ENCODE results near the gene PGAM2.

Gene PGAM2

DNA sequence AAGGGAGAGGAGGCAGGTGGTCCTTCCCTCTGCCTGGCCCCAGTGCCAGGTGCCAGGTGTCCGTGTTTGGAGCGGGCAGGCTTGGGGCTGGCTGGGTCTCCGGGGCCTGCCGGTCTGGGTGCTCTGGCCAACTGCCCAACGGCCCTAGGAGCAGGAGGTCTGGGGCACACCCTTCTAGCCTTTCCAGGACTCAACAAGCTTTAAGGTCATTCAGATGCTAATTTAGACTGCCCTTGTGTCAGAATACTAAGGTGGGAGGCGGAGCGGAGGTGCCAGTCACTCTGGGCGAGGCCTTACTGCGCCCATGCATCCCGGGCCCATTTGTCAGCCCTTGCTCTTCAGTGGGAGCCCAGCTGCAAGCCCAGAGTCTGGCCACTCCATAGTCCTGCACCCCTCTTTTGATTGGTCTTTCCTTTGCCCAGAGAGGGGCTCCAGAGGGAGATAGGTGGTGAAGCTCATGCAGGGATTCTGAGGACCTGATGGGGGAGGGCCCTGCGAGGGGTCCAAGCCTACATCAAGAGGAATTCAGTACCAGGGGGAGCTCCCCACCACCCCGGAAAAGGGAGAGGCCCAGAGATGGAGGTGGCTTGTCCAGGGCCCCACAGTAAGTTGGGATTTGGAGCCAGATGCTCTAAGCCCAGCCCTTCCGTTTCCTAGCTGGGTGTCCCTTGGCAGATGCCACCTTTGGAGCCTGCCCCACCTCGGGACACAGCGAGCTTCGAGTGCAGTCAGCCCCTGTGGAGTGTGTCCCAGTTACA, 1.3 kb downstream of the PGAM2 start:
- no peak for DNase-seq

DNA sequence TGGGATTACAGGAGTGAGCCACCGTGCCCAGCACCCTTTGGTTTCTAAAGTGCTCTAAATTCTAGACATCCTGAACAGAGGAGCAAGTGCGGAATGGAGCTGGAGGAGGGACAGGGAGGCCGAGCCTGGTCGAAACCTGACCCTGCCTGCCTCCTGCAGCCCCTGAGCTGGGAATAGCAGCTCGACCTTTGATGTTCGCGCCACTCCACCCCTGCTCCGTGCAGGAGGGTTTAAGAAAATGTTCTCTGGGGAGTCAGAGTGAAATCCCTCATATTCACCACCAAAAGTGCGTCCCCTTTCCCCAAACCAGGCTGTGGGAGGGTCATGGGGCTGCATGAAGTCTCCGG, 1.8 kb downstream of the PGAM2 start:
- DNase-seq, result no peak

DNA sequence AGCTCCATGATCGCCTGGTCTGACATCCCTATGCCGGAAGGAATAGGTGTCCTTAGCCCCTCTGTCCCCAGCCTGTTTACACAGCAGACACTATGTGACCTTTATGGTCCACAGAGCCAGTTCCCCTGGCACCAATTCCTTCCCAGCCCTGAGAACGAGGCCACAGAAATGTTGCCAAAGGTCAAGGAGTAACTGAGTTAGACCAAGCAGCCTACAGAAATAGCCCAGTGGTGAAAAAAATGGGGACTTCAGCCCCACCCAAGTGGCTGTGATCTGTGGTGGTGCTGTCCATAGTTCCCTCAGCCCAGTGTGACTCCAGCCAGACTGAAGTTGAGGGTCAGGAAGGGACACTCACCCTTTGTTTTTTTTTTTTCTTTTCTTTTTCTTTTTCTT, 2.5 kb downstream of the PGAM2 start:
- DNase-seq, result no peak

DNA sequence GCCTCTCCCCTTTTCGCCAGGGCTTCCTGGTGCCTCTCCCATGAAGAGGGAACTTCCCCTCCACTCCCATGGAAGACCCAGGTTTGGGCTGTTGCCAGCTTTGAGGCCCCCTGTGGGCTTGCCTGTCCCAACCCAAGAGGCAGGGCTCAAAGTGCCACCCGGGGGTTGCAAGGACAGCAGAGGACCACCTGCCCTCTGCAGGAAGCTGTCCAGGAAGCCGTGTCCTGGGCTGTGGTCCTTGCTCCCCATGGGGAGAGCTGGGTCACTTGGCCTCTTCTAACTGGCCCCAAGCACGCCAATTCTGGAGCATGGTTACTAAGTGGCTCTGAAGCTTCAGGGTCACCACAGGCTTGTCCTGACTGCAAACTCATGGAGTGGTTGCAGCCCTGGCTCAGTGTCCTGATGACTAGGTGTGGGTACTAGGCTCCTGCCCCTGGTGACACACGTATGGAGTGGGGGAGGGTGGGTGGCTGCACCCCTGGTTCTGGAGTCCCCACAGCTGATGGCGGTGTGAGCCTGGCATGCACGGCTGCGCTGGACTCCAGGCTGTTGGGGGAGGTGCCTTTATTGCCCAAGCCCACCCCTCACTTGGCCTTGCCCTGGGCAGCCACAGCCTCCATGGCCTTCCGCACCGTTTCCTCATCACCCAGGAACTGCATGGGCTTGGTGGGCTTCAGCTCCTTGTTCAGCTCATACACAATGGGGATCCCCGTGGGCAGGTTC, 3.0 kb downstream of the PGAM2 start:
- no peak for DNase-seq

DNA sequence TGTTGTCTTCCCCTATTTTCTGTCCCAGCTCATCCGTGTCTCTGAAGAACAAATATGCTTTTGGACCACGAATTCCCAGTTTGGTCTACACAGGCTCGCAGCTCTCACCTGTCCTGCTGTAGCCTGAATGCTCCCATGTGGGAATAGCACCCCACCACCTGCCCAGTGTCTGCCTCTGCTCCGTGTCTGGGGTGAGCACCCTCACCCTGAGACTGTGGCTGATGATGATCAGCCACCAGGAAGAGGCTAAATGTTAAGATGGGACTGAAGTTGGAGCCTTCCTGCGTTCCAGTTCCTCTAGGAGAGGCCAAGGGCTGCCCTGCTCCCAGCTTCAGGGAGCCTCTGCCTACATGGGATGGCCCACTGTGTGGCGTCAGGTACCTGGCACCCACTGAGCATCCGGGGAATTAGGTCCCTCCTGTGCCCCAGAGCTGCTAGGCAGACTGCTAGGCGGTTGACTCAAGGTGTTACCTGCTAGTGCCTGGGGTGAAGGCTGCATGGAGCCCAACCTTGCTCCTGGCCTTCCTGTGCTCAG, 3.7 kb downstream of the PGAM2 start:
- DNase-seq, result no peak

DNA sequence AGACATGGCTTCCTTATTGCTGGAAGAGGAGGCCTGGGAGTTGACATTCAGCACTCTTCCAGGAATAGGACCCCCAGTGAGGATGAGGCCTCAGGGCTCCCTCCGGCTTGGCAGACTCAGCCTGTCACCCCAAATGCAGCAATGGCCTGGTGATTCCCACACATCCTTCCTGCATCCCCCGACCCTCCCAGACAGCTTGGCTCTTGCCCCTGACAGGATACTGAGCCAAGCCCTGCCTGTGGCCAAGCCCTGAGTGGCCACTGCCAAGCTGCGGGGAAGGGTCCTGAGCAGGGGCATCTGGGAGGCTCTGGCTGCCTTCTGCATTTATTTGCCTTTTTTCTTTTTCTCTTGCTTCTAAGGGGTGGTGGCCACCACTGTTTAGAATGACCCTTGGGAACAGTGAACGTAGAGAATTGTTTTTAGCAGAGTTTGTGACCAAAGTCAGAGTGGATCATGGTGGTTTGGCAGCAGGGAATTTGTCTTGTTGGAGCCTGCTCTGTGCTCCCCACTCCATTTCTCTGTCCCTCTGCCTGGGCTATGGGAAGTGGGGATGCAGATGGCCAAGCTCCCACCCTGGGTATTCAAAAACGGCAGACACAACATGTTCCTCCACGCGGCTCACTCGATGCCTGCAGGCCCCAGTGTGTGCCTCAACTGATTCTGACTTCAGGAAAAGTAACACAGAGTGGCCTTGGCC, 4.3 kb downstream of the PGAM2 start:
- no peak for DNase-seq

DNA sequence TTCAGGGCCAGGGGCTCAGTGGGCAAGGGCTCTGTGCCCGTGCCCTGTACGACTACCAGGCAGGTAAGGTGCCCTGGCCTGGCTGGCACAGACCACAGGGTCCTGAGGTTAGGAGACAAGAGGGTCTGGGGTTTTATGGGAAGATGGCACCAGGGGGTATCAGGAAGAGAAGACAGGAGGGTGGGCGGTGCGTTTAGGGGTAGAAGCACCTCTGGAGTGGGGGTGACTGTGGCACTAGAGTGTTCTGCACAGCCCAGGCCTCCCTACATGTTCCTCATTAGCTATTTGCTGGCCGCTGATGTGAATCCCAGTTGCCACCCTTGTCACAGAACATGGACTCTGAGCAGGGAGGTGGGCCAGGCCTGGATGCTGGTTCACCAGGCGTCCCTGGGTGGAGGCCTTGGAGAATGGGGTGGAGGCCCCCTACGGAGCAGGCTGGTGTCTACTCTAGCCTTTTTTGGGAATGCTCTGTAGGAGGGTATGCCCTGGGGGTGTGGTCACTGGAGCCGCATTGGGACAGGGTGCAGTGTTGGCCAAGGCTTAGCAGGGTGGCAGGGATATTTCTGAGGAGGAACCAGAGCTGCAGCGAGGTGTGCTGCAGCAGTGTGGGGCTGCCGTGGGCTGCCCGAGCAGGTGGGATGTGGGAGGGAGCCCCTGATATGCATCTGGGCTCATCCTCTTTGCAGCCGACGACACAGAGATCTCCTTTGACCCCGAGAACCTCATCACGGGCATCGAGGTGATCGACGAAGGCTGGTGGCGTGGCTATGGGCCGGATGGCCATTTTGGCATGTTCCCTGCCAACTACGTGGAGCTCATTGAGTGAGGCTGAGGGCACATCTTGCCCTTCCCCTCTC, 5.0 kb downstream of the PGAM2 start:
- DNase-seq, result no peak

DNA sequence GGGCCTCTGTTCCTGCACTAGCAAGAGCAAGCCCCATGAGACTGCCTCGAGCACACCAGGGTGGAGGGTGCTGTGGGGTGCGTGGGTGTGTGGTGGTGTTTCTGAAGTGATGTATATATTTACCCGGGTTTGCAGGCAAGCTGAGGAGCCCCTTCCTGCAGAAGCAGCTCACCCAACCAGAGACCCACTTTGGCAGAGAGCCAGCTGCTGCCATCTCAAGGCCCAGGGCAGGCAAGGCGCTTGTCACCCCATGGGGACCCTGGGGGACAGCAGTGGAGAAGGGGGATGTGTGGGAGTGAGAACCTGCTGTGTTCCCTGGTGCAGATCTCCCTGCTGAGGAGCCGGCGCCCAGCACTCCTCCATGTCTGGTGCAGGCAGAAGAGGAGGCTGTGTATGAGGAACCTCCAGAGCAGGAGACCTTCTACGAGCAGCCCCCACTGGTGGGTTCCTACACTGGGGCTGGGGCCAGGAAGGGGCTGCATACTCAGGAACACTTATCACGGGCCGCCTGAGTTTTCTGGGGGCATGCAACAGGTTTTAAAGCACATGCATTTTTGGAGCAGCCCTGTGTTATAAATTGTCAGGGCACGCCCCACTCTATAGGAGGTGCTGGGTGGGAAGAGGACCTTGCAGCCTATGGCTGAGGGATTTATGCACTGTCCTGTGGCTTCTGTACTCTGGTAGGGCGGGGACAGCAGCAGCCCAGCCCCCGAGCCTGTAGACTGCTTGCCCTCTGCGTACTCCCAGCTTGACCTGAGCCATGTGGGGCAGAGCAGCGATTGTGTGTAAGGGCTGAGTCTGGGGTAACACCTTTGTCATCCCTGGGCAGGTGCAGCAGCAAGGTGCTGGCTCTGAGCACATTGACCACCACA, 5.9 kb downstream of the PGAM2 start:
- no peak for DNase-seq

DNA sequence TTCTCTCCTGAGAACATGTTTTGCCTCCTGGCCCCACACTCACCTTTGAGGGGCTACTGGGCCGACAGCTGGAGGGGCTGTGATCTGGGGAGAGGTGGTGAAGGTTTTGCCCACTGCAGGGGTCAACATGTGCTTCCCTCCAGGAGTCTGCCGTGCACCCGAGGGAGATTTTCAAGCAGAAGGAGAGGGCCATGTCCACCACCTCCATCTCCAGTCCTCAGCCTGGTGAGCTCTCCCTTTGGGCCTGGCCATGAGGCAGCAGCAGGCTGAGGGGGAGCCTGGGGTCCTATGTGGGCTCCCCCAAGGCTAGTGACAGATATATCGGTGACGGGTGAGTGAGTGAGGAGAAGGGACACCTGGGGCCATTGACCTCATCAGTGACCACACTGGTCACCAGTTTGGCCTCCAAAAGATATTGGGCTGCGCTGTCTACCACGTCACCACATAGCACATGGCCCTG, 6.6 kb downstream of the PGAM2 start:
- DNase-seq, result no peak

DNA sequence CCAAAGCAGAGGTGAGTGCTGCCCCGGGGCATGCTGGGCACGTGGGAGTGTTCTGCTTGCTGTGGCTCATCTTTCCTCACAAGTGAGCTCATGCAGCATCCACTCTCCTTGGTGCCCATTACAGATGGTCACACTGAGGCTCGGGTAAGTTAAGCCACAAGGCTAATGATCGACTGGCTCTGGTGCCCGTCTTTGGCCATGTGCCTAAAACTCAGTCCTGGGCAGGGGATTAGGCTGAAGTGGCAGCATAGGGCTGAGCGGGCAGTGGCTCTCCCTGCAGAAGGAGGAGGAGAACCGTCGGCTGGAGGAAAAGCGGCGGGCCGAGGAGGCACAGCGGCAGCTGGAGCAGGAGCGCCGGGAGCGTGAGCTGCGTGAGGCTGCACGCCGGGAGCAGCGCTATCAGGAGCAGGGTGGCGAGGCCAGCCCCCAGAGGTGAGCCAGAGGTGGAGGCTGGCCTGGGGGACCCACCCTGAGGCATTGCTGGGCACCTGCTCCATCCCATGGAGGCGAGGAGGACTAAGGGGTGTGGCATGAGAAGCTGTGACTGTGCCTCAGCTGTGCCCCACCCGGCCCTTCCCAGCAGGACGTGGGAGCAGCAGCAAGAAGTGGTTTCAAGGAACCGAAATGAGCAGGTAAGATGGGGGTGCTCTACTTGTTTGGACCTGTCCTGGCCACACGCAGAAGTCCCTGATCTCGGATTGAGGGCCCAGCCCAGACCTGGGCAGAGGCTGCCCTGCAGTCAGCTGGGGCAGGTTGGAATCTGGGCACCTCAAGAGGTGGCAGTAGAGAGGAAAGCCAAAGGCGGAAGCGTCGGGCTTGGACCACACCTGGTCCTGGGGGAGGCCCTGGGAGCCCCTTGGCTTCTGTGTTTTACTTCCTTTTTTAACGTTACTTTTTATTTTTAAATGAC, 7.3 kb downstream of the PGAM2 start:
- no peak for DNase-seq

DNA sequence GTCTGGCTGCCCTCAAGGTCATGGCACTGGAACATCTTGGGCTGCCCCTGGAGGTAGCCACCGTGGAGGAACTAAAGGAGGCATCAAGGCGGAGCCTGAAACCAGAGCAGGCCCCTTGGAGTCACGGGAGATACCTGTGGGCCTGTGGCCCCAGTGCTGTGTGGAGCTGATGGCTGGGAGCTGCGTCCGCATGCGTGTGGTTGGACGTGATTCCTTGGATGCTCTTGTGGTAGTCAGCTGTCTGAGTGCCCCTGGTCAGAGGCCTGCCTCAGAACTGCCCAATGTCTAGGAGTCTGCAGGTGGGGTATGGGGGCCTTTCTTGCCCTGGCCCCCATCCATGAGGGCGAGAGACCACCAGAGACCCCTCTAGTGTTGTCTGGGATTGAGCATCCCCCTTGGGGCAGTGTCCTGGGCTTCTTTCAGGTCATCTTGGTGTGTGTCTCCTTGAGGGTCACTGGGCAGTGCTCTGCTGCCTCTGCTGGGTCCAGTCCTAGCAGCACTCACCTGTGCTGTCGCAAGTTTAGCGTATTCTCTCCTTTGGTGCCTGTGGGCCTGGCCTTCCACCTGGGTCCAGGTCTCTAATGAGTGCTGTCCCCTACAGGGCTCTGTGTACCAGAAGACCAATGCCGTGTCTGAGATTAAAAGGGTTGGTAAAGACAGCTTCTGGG, 8.1 kb downstream of the PGAM2 start:
- no peak for DNase-seq

DNA sequence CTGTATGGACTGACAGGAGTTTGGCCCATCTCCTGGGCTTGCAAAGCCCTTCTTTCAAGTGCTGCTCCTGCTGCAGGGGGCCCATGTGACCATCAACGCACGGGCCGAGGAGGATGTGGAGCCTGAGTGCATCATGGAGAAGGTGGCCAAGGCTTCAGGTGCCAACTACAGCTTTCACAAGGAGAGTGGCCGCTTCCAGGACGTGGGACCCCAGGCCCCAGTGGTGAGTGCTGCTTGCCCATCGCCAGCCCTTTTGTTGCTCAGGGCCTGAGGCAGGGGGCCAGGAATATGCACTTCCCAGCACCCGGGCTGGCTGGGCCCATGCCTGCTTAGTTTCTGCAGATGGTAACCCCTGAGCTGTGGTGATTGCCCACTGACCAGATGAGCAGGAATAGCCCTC, 8.7 kb downstream of the PGAM2 start:
- no peak for DNase-seq

DNA sequence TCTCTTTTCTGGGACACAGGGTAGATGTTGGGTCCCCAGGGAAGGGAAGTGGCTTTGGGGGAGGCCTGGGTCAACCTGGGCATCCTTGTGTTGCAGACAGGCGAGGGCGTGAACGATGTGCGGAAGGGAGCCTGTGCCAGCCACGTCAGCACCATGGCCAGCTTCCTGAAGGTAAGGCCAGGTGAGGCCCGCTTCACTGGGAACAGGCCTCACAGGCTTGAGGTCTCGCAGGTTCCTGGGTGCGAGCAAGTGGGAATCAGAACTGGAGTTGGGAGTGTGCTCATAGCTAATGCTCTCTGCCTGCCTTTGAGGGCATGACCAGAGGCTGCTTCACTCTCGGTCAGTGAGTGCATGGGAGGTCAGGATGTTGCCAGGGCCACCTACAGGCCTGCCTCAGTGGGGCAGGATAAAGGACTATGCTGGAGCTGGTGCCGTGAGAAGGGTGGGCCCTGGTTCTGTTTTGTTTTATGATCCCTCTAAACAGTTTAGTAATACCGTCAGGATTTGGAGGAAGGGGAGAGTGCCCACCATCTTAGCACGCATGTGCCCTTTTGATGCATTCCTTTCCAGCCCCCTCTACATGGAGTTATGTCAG, 12.5 kb downstream of the PGAM2 start:
- no peak for DNase-seq

DNA sequence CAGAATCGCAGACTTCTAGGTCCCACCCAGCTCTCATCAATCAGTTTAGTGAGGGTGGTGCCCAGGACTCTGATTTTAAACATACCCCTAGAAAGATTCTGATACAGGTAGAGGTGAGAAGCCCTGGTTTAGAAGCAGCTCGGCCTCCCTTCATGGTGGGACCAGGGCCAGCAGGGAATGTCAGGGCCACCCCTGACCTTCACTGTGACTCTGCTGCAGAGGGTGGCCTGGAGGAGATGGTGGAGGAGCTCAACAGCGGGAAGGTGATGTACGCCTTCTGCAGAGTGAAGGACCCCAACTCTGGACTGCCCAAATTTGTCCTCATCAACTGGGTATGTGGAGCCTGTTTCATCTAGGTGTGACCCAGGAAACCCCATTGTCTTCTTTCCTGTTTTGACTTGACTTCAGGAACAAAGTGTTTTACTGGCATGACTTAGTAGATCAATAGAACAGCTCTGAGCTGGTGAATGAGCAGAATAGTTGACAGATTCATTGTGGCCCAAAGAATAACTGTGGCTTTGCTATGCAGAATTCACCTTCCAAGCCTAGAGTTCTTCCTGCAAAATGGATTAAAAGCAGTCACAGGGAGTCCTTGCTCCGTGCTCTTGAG, 13.7 kb downstream of the PGAM2 start:
- DNase-seq, result no peak

DNA sequence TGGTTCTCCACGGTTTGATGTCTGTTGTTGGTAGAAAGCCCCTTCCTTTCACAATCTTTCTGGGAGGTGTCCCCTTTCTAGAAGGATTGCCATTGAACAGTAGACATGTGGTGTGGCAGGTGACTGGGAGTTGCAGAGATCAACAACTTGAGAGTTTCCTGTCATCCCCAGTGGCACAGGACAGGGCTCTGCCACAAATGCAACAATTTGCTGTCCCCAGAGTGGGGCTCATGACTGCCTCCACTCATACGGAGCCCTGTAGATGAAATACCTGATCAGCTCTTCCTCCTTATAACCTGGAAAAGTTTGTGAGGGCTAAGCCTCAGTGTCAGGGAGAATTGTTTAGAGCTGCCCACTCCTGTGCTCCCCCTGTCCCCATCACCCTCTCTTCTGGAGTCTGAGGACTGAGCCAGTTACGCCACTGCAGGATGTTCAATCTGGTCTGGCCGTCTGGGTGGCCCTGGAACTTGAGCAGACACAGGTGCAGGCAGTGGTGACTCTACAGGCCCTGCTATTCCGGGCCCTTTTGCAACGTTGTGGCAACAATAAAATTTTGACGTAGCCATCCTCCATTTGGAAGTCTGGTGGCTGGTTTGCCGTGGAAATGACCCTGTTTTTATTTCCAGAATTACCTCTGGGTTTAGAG, 14.3 kb downstream of the PGAM2 start:
- DNase-seq, result no peak

DNA sequence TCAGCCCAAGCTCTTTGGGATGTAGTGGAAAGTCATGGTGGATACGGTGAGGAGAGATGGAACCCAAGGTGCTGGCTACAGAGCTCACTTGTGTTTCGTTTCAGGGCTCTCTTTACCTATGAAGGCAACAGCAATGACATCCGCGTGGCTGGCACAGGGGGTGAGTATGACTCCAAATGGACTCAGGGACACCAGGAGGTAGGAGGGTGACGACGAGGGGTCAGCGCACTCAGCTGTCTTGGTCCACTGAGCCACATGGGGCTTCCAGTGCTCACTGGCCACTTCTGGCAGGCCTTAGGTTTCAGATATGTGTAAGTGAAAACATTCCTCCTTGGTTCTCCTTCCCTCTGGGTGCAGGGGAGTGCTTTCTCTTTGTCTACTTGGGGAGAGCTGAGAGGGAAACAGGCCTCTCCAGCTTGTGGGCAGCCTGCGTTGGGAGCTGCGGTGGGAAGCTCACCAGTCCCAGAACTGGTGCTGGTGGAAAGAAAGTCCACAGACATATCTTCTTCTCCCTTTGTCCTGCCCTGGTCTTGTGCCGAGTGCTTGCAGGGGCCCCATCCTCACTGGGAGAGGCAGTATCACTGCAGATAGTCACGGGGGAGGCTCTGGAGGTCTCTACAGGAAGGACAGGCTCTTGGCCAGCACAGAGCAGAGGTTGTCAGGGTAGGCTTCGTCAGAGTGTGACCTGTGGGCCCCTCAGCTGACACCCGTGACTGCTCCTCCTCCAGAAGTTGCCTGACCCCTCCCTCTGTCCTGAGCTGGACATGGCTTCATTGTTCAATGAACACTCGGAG, 15.0 kb downstream of the PGAM2 start:
- DNase-seq, result no peak

DNA sequence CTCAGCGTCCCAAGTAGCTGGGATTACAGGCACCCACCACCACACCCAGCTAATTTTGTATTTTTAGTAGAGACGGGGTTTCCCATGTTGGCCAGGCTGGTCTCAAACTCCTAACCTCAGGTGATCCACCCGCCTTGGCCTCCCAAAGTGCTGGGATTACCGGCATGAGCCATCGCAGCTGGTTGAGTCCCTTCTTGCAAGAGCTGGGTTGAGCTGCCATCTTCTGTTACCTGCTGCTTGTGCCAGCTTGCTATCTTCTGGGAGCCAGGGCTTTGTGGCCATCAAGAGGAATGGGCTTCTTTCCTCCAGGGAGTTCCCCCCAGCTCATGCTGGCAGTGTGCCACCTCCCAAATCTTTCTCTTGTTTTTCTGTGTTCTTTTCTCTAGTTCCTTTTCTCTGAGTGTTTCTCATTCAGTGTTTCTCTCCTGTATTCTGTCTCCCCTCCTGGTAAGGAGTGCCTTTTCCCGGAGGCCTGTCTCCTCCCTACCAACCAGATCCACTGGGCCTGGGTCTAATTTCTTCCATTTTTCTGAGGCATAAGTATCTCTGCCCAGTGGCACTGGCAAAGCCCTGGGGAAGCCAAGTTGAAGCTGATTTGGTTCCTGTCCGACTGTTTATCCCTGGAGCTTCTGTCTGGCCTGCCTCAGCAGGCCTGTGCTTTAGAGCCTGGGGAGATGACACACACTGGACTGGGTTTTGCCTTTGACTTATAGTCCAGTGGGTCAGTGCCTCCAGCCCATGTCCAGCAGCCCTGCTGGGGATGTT, 17.2 kb downstream of the PGAM2 start:
- DNase-seq, result no peak

Measured in MV-4-11 (cell line).